Dedifferentiated amniotic fluid mesenchymal stem cell (primary cell): ENCODE results near the gene CLMN.
"Not testable (repeated sequence)": the region's sequence is repeated elsewhere in the genome, so short reads cannot be mapped to it uniquely, and the experiment has no call there.

ENCODE experiments used
- DNase-seq: peaks from one replicate; pipeline ENCODE4 v3.0.0-alpha.2; 2016; ENCODE audit errors: extremely low spot score

The CLMN gene

GRCh38 chr14:95196268-95196667 lies 123.4 kb downstream of the CLMN start:
- no peak for DNase-seq

- no peak for DNase-seq
Measured at GRCh38 chr14:95195031-95195430, 124.7 kb downstream of the CLMN start.

- no peak for DNase-seq
Measured at GRCh38 chr14:95193081-95193480, 126.6 kb downstream of the CLMN start.

- no peak for DNase-seq
Measured at GRCh38 chr14:95192311-95192710, 127.4 kb downstream of the CLMN start.

GRCh38 chr14:95191445-95192199 lies 128.1 kb downstream of the CLMN start:
- no peak for DNase-seq

GRCh38 chr14:95190857-95191256 lies 128.9 kb downstream of the CLMN start:
- DNase-seq = no peak

GRCh38 chr14:95190346-95190840 lies 129.3 kb downstream of the CLMN start:
- DNase-seq = no peak

GRCh38 chr14:95189367-95190132 lies 130.2 kb downstream of the CLMN start:
- DNase-seq = no peak

GRCh38 chr14:95188380-95188779 lies 131.3 kb downstream of the CLMN start:
- DNase-seq = no peak

- no peak for DNase-seq
Measured at GRCh38 chr14:95185767-95186392, 133.8 kb downstream of the CLMN start.

- no peak for DNase-seq
Measured at GRCh38 chr14:95185033-95185766, 134.5 kb downstream of the CLMN start.

GRCh38 chr14:95184413-95184790 lies 135.3 kb downstream of the CLMN start:
- no peak for DNase-seq

GRCh38 chr14:95183532-95184412 lies 135.9 kb downstream of the CLMN start:
- DNase-seq = no peak

- DNase-seq = no peak
Measured at GRCh38 chr14:95183082-95183481, 136.6 kb downstream of the CLMN start.

- DNase-seq = no peak
Measured at GRCh38 chr14:95182379-95182778, 137.3 kb downstream of the CLMN start.

GRCh38 chr14:95180966-95181741 lies 138.6 kb downstream of the CLMN start:
- no peak for DNase-seq

GRCh38 chr14:95175670-95176069 lies 144.0 kb downstream of the CLMN start:
- DNase-seq = not testable (repeated sequence)

- DNase-seq = no peak
Measured at GRCh38 chr14:95174184-95174792, 145.4 kb downstream of the CLMN start.

GRCh38 chr14:95173518-95173917 lies 146.2 kb downstream of the CLMN start:
- DNase-seq = no peak

- DNase-seq = no peak
Measured at GRCh38 chr14:95167177-95167576, 152.5 kb downstream of the CLMN start.
